GM23338 (cell line): ENCODE results near the gene DCBLD2. TPM values are rescaled to one million over a fixed set of nuclear protein-coding genes. Genes with fewer than 3 reads are reported as not detected.

Experiments used
- ATAC-seq: fragments of 200-7000 bp; cut with Tn5 transposase; 3 replicates; pipeline ENCODE4 v1.9.1; 2020
- DNase-seq: peaks from one replicate; pipeline ENCODE4 v3.0.0-alpha.2; 2015; ENCODE audit warnings: low spot score
- H2AFZ ChIP-seq: fragments of 200-600 bp; sonication (generic); 2 replicates; pipeline ENCODE4 v1.8.0; 2016; ENCODE audit warnings: antibody characterized with exemption, mild to moderate bottlenecking, moderate library complexity
- H3F3A ChIP-seq: fragments of 200-600 bp; sonication (generic); replicated peaks from 2 replicates; pipeline ENCODE4 v1.8.0; 2017; ENCODE audit warnings: antibody characterized with exemption, mixed run types, low read depth
- H3K27ac ChIP-seq: fragments of 200-600 bp; sonication (generic); 2 replicates; pipeline ENCODE4 v1.6.1; 2016; ENCODE audit warnings: low read depth
- H3K27me3 ChIP-seq: fragments of 200-600 bp; sonication (generic); 2 replicates; pipeline ENCODE4 v1.8.0; 2016; ENCODE audit warnings: mild to moderate bottlenecking, mixed run types, moderate library complexity; ENCODE audit not compliant: insufficient read depth
- H3K36me3 ChIP-seq: fragments of 200-600 bp; sonication (generic); 2 replicates; pipeline ENCODE4 v1.8.0; 2016; ENCODE audit warnings: mild to moderate bottlenecking; ENCODE audit not compliant: insufficient read depth
- H3K4me1 ChIP-seq: fragments of 200-600 bp; sonication (generic); 2 replicates; pipeline ENCODE4 v1.8.0; 2016; ENCODE audit warnings: mild to moderate bottlenecking, moderate library complexity; ENCODE audit not compliant: insufficient read depth
- H3K4me2 ChIP-seq: fragments of 200-600 bp; sonication (generic); 2 replicates; pipeline ENCODE4 v1.7.1; 2017; ENCODE audit warnings: mixed run types
- H3K4me3 ChIP-seq: fragments of 200-600 bp; sonication (generic); 2 replicates; pipeline ENCODE4 v1.6.1; 2016; ENCODE audit warnings: mixed run types
- H3K79me2 ChIP-seq: fragments of 200-600 bp; sonication (generic); replicated peaks from 2 replicates; pipeline ENCODE4 v1.8.0; 2017; ENCODE audit warnings: mild to moderate bottlenecking; ENCODE audit not compliant: insufficient read depth
- H3K9me2 ChIP-seq: fragments of 200-600 bp; sonication (generic); 2 replicates; pipeline ENCODE4 v1.8.0; 2017; ENCODE audit not compliant: insufficient read depth
- H4K20me1 ChIP-seq: fragments of 200-600 bp; sonication (generic); replicated peaks from 2 replicates; pipeline ENCODE4 v1.8.0; 2017; ENCODE audit warnings: mild to moderate bottlenecking; ENCODE audit not compliant: insufficient read depth
- H3K27ac Mint-ChIP-seq: 2 replicates; pipeline ENCODE4 v1.8.0; 2020; ENCODE audit warnings: inconsistent platforms, mild to moderate bottlenecking, moderate library complexity, mixed read lengths
- H3K27me3 Mint-ChIP-seq: 3 replicates; pipeline ENCODE4 v1.8.0; 2022; ENCODE audit warnings: low read depth, mild to moderate bottlenecking, moderate library complexity, mixed read lengths, inconsistent platforms; ENCODE audit not compliant: insufficient read depth, poor library complexity
- H3K36me3 Mint-ChIP-seq: 3 replicates; pipeline ENCODE4 v1.8.0; 2021; ENCODE audit warnings: low read depth, mild to moderate bottlenecking, inconsistent platforms, moderate library complexity, mixed read lengths
- H3K4me1 Mint-ChIP-seq: 3 replicates; pipeline ENCODE4 v1.8.0; 2020; ENCODE audit warnings: mild to moderate bottlenecking, inconsistent platforms, mixed read lengths
- H3K4me3 Mint-ChIP-seq: 3 replicates; pipeline ENCODE4 v1.8.0; 2021; ENCODE audit warnings: moderate library complexity, mild to moderate bottlenecking, inconsistent platforms, mixed read lengths
- H3K9me3 Mint-ChIP-seq: 3 replicates; pipeline ENCODE4 v1.8.0; 2020; ENCODE audit warnings: moderate library complexity, mild to moderate bottlenecking, inconsistent platforms, mixed read lengths
- CREB1 ChIP-seq: fragments of 250-450 bp; sonication (Bioruptor Pico); IDR thresholded peaks from 2 replicates; pipeline ENCODE4 v1.5.0; 2020; ENCODE audit warnings: low read depth, mild to moderate bottlenecking, moderate library complexity
- CTCF ChIP-seq, 2 experiments: fragments of 200-600 bp in 1 of 2; sonication (generic) in 1 of 2; conservative IDR thresholded peaks; 2 replicates each; pipeline versions ENCODE4 v1.5.1 to v1.6.1; 2016 to 2017; ENCODE audit warnings: antibody characterized with exemption in 2 of 2, low read depth in 2 of 2, mild to moderate bottlenecking in 2 of 2, moderate library complexity in 1 of 2
- ETS1 ChIP-seq: IDR thresholded peaks from 2 replicates; pipeline ENCODE4 v1.6.1; 2016; ENCODE audit warnings: antibody characterized with exemption
- EZH2 ChIP-seq: fragments of 200-600 bp; sonication (generic); IDR thresholded peaks from one replicate; pipeline ENCODE4 v1.8.0; 2017; ENCODE audit warnings: antibody characterized with exemption, mild to moderate bottlenecking, low read depth; ENCODE audit not compliant: unreplicated experiment
- EZH2phosphoT487 ChIP-seq: fragments of 200-600 bp; sonication (generic); IDR thresholded peaks from one replicate; pipeline ENCODE4 v1.8.1; 2018; ENCODE audit warnings: antibody characterized with exemption; ENCODE audit not compliant: unreplicated experiment
- JUNB ChIP-seq: IDR thresholded peaks from one replicate; pipeline ENCODE4 v1.6.1; 2016; ENCODE audit warnings: antibody characterized with exemption; ENCODE audit not compliant: unreplicated experiment
- NANOG ChIP-seq: IDR thresholded peaks from 2 replicates; pipeline ENCODE4 v1.6.1; 2016; ENCODE audit warnings: antibody characterized with exemption, borderline replicate concordance
- POLR2AphosphoS5 ChIP-seq: IDR thresholded peaks from 2 replicates; pipeline ENCODE4 v1.6.1; 2016; ENCODE audit warnings: antibody characterized with exemption, low read depth
- REST ChIP-seq: IDR thresholded peaks from one replicate; pipeline ENCODE4 v1.6.1; 2018; ENCODE audit warnings: antibody characterized with exemption; ENCODE audit not compliant: unreplicated experiment
- STAT1 ChIP-seq: IDR thresholded peaks from one replicate; pipeline ENCODE4 v1.6.1; 2016; ENCODE audit warnings: antibody characterized with exemption; ENCODE audit not compliant: unreplicated experiment
- ZNF114 ChIP-seq: fragments of 250-450 bp; sonication (Bioruptor Pico); IDR thresholded peaks from 2 replicates; pipeline ENCODE4 v1.5.0; 2020; ENCODE audit warnings: mild to moderate bottlenecking, moderate library complexity
- ZNF331 ChIP-seq: fragments of 250-450 bp; sonication (Bioruptor Pico); IDR thresholded peaks from 2 replicates; pipeline ENCODE4 v1.5.0; 2020; ENCODE audit warnings: low read depth, mild to moderate bottlenecking, moderate library complexity
- ZNF462 ChIP-seq: fragments of 250-450 bp; sonication (Bioruptor Pico); IDR thresholded peaks from 2 replicates; pipeline ENCODE4 v1.5.0; 2020; ENCODE audit warnings: mild to moderate bottlenecking, moderate library complexity
- polyA plus RNA-seq: library from polyadenylated mRNA; unstranded; fragments of >200 nt; fragmentation: Nextera tagmentation; extraction: Ambion mirVana; gene quantifications from 2 replicates; pipeline ENCODE4 v1.2.1, GENCODE V29; 2016
- total RNA-seq: library from RNA; depleted of rRNA; stranded (reverse); fragments of >200 nt; shearing (Covaris generic); gene quantifications from 2 replicates; pipeline ENCODE4 v1.2.3, GENCODE V29; 2014

Gene DCBLD2
- total and polyA plus RNA-seq, 2 experiments from 2014 or later = 25.9 to 69.7 TPM

- Histone ChIP-seq H2AFZ (no peak overlapping the region), H3K27ac (no peak overlapping the region), H3K79me2 (no peaks in the 10 kb centered on the region), H3K4me3 (no peak overlapping the region), H3K9me2 (no peaks in the 10 kb centered on the region), H3K27me3 (no peaks in the 10 kb centered on the region), H3K4me2 (no peak overlapping the region), H4K20me1 (peaks cover 7% of the 10 kb centered on the region; the same call in 1 of the 2 replicates), H3F3A (no peaks in the 10 kb centered on the region), H3K4me1 (no peaks in the 10 kb centered on the region), H3K36me3 (no peaks in the 10 kb centered on the region)
- ATAC-seq (no peak), DNase-seq (no peak)
- Mint-ChIP-seq H3K4me3 (no peak overlapping the region), H3K9me3 (no peaks in the 10 kb centered on the region; the same call in 2 of the 3 replicates), H3K36me3 (no peaks in the 10 kb centered on the region), H3K4me1 (no peaks in the 10 kb centered on the region; the same call in 2 of the 3 replicates), H3K27ac (0 out of 2 replicates have a peak overlapping the region, but pooled peaks have one; percentile 35), H3K27me3 (no peaks in the 10 kb centered on the region)
- no peak for TF ChIP-seq EZH2phosphoT487
- no peak for TF ChIP-seq NANOG
- TF ChIP-seq CREB1 (CRISPR knock-in tag) = no peak
- no peak for TF ChIP-seq ETS1
- no peak for TF ChIP-seq ZNF462 (CRISPR knock-in tag)
- TF ChIP-seq ZNF331 (CRISPR knock-in tag) = no peak
- no peak for TF ChIP-seq CTCF (conservative IDR thresholded peaks at IDR 0.05; ENCODE audit: low read depth in 2 of 2)
- TF ChIP-seq POLR2AphosphoS5 = no peak
- TF ChIP-seq STAT1 = no peak
- no peak for TF ChIP-seq JUNB
- TF ChIP-seq EZH2 = no peak
- no peak for TF ChIP-seq ZNF114
- TF ChIP-seq REST = no peak
Measured at GRCh38 chr3:98755601-98756000, 145.9 kb downstream of the DCBLD2 start.
